Loucy (cell line): ENCODE results near the gene PTGIS.

Source experiments
- EZH2phosphoT487 ChIP-seq: fragments of 200-600 bp; IDR thresholded peaks from 2 replicates; pipeline ENCODE4 v1.6.1; 2018; ENCODE audit warnings: antibody characterized with exemption, mild to moderate bottlenecking, moderate library complexity, borderline replicate concordance
- TF ChIP-seq, protein P1 (sequence below): fragments of 200-600 bp; sonication (generic); conservative IDR thresholded peaks from 2 replicates; pipeline ENCODE4 v1.5.1; 2014; ENCODE audit warnings: mild to moderate bottlenecking, antibody characterized with exemption, low read length

DNA sequence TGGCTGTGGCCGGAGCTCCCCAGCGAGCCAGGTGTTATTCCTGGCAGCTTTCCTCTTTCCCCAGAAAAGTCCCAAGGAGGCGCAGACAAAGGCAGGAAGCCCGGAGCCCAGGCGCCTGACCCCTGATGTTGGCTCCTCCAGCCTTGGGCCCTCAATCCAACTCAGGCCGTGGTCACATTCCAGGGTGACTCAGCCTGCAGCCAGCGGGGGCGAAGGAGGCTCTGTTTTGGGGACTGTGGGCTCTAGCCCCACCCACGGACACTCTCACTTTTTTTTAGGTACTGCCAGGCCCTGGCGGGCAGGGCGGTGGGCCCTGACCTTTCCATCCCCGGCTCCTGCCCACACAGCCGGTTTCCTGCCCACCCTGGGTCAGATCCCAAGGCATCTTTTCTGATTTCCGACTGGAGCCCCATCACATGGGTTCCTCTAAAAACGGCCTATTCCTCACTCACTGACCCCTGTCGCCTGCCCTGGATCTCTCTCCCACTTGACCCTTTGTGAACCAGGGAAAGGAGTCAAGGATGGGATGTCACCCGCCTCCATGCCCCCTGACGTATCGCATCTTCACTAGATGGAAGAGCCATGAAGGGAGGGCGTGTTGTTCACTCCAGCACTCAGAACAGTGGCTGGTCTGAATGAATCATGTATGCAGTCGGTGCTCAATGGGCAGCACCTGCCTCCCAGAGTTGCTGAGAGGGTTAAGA is 5.5 kb downstream of the PTGIS start:
- TF ChIP-seq, protein P1, sequence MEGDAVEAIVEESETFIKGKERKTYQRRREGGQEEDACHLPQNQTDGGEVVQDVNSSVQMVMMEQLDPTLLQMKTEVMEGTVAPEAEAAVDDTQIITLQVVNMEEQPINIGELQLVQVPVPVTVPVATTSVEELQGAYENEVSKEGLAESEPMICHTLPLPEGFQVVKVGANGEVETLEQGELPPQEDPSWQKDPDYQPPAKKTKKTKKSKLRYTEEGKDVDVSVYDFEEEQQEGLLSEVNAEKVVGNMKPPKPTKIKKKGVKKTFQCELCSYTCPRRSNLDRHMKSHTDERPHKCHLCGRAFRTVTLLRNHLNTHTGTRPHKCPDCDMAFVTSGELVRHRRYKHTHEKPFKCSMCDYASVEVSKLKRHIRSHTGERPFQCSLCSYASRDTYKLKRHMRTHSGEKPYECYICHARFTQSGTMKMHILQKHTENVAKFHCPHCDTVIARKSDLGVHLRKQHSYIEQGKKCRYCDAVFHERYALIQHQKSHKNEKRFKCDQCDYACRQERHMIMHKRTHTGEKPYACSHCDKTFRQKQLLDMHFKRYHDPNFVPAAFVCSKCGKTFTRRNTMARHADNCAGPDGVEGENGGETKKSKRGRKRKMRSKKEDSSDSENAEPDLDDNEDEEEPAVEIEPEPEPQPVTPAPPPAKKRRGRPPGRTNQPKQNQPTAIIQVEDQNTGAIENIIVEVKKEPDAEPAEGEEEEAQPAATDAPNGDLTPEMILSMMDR = no peak
- TF ChIP-seq EZH2phosphoT487 = no peak
